Activated CD8-positive, alpha-beta memory T cell treated with anti-CD3 and anti-CD28 coated beads, Interleukin-2, amount 50 U/mL, for 4 hours (primary cell): ENCODE data around the gene GLI1.

ENCODE experiments used
- DNase-seq: peaks from one replicate; pipeline ENCODE4 v3.0.0-alpha.2; 2020

The GLI1 gene

DNA sequence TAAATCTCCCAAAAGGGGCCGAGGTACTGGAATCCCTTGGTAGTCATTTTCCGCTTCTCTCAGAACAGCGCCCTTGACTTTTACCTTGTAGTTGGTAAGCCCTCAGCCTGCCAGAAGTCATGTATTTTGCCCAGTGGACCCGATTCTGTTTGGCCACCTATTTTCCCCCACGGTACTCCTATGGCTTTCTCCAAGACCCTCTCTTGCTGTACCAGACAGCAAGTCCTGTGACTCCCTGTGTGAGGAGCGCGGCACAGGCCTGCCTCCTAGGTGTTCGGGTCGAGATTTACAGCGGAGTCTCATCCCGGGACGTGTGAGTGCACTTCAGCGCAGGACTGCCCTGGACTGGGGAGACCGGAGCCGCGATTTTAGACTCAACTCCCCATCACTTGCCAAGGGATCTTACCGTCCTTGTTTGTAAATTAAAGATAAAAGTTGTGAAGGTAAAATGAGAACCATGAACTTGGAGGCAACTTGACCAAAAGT lies 62.0 kb downstream of the GLI1 start:
- peak; percentile 27 for DNase-seq
